ENCODE data around the gene CPS1.

Gene CPS1

GRCh38 chr2:210647151-210647550 lies 90.8 kb downstream of the CPS1 start:
- H3K36me3 ChIP-seq (ENCODE audit: insufficient read depth, low read length): no peaks in the 10 kb centered on the region

GRCh38 chr2:210654091-210654490 lies 97.7 kb downstream of the CPS1 start:
- Histone ChIP-seq H3F3A (ENCODE audit: low read depth) (no peaks in the 10 kb centered on the region), H3K4me2 (ENCODE audit: low read depth, low read length, poor library complexity, severe bottlenecking) (no peak overlapping the region), H3K9ac (ENCODE audit: low read depth, low read length, poor library complexity, severe bottlenecking) (no peak overlapping the region), H2AFZ (ENCODE audit: low read length) (no peak overlapping the region), H4K20me1 (ENCODE audit: insufficient read depth, low read length, poor library complexity, severe bottlenecking) (no peaks in the 10 kb centered on the region), H3K9me3 (ENCODE audit: insufficient read depth, low read depth, low read length) (no peaks in the 10 kb centered on the region), H3K9me2 (replicated peaks; ENCODE audit: low read depth, low read length) (no peaks in the 10 kb centered on the region), H3K79me2 (ENCODE audit: insufficient read depth, low read length) (no peaks in the 10 kb centered on the region), H3K4me3 (ENCODE audit: low read length, poor library complexity, severe bottlenecking) (no peak overlapping the region), H3K4me1 (ENCODE audit: insufficient read depth, low read length, poor library complexity, severe bottlenecking) (no peaks in the 10 kb centered on the region), H3K27me3 (ENCODE audit: insufficient read depth, low read length, poor library complexity, severe bottlenecking) (no peaks in the 10 kb centered on the region), H3K36me3 (ENCODE audit: insufficient read depth, low read length) (no peaks in the 10 kb centered on the region)
- TF ChIP-seq CTCF (conservative IDR thresholded peaks at IDR 0.05; ENCODE audit: low read length) (no peak), EZH2phosphoT487 (IDR thresholded peaks at IDR 0.05; ENCODE audit: borderline replicate concordance) (no peak)

More at GRCh38 chr2:210647151-210647550, 90.8 kb downstream of the CPS1 start:
- H4K20me1 ChIP-seq (ENCODE audit: insufficient read depth, low read length, poor library complexity, severe bottlenecking): no peaks in the 10 kb centered on the region
- H2AFZ ChIP-seq (ENCODE audit: low read length): no peak overlapping the region
- H3K4me1 ChIP-seq (ENCODE audit: insufficient read depth, low read length, poor library complexity, severe bottlenecking): no peaks in the 10 kb centered on the region
- no peaks in the 10 kb centered on the region for H3K27me3 ChIP-seq (ENCODE audit: insufficient read depth, low read length, poor library complexity, severe bottlenecking)
- H3K9me2 ChIP-seq (replicated peaks; ENCODE audit: low read depth, low read length): no peaks in the 10 kb centered on the region
- no peak overlapping the region for H3K4me3 ChIP-seq (ENCODE audit: low read length, poor library complexity, severe bottlenecking)
- no peaks in the 10 kb centered on the region for H3K79me2 ChIP-seq (ENCODE audit: insufficient read depth, low read length)
- no peak overlapping the region for H3K4me2 ChIP-seq (ENCODE audit: low read depth, low read length, poor library complexity, severe bottlenecking)
- no peaks in the 10 kb centered on the region for H3F3A ChIP-seq (ENCODE audit: low read depth)
- TF ChIP-seq EZH2phosphoT487 (IDR thresholded peaks at IDR 0.05; ENCODE audit: borderline replicate concordance) (no peak), CTCF (conservative IDR thresholded peaks at IDR 0.05; ENCODE audit: low read length) (no peak)
- no peaks in the 10 kb centered on the region for H3K9me3 ChIP-seq (ENCODE audit: insufficient read depth, low read depth, low read length)
- no peak overlapping the region for H3K9ac ChIP-seq (ENCODE audit: low read depth, low read length, poor library complexity, severe bottlenecking)

GRCh38 chr2:210655229-210655975 lies 99.0 kb downstream of the CPS1 start:
- TF ChIP-seq EZH2phosphoT487 (IDR thresholded peaks at IDR 0.05; ENCODE audit: borderline replicate concordance) (no peak), CTCF (conservative IDR thresholded peaks at IDR 0.05; ENCODE audit: low read length) (no peak)

More at GRCh38 chr2:210655229-210655975, 99.0 kb downstream of the CPS1 start:
- Histone ChIP-seq H3K27me3 (ENCODE audit: insufficient read depth, low read length, poor library complexity, severe bottlenecking) (no peaks in the 10 kb centered on the region), H2AFZ (ENCODE audit: low read length) (no peak overlapping the region), H3K4me1 (ENCODE audit: insufficient read depth, low read length, poor library complexity, severe bottlenecking) (no peaks in the 10 kb centered on the region), H3K36me3 (ENCODE audit: insufficient read depth, low read length) (no peaks in the 10 kb centered on the region), H4K20me1 (ENCODE audit: insufficient read depth, low read length, poor library complexity, severe bottlenecking) (no peaks in the 10 kb centered on the region), H3K9ac (ENCODE audit: low read depth, low read length, poor library complexity, severe bottlenecking) (no peak overlapping the region), H3K9me2 (replicated peaks; ENCODE audit: low read depth, low read length) (no peaks in the 10 kb centered on the region), H3K4me2 (ENCODE audit: low read depth, low read length, poor library complexity, severe bottlenecking) (no peak overlapping the region), H3K79me2 (ENCODE audit: insufficient read depth, low read length) (no peaks in the 10 kb centered on the region), H3K4me3 (ENCODE audit: low read length, poor library complexity, severe bottlenecking) (no peak overlapping the region), H3K9me3 (ENCODE audit: insufficient read depth, low read depth, low read length) (no peaks in the 10 kb centered on the region), H3F3A (ENCODE audit: low read depth) (no peaks in the 10 kb centered on the region)
